ENCODE results near the gene SLC1A2.

Gene SLC1A2

GRCh38 chr11:35348898-35349687 lies 70.3 kb downstream of the SLC1A2 start:
- DNase-seq (ENCODE audit: low read depth), result no peak

- DNase-seq (ENCODE audit: low read depth), result no peak
Observed at GRCh38 chr11:35347921-35348331, 71.4 kb downstream of the SLC1A2 start.

GRCh38 chr11:35347173-35347878 lies 72.0 kb downstream of the SLC1A2 start:
- no peak for DNase-seq (ENCODE audit: low read depth)

- DNase-seq (ENCODE audit: low read depth), result no peak
Observed at GRCh38 chr11:35346472-35347156, 72.7 kb downstream of the SLC1A2 start.

- DNase-seq (ENCODE audit: low read depth), result no peak
Observed at GRCh38 chr11:35344681-35345574, 74.4 kb downstream of the SLC1A2 start.

- no peak for DNase-seq (ENCODE audit: low read depth)
Observed at GRCh38 chr11:35343033-35343598, 76.2 kb downstream of the SLC1A2 start.

- DNase-seq (ENCODE audit: low read depth), result no peak
Observed at GRCh38 chr11:35340715-35341114, 78.6 kb downstream of the SLC1A2 start.

DNA sequence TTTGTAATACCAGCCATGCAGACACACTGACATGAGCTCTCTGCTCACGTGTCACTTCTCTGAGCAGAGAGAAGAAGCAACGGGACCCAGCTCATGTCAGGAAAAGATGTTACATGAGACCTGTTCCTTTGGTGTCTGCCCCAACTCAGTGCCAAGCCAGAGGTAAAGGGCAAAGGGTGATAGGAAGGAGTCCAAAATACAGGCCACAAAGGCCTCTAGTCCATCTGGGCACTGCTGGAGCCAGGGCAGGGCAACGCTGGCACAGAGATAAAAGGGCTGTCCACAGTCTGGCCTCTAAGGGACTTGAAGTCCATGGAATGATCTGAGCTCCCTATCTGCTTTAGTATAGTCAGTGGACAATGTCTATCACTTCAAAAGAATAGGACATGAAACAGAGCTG lies 79.3 kb downstream of the SLC1A2 start:
- DNase-seq (ENCODE audit: low read depth), result no peak

- DNase-seq (ENCODE audit: low read depth), result no peak
Observed at GRCh38 chr11:35338921-35339320, 80.4 kb downstream of the SLC1A2 start.

GRCh38 chr11:35337914-35338305 lies 81.4 kb downstream of the SLC1A2 start:
- no peak for DNase-seq (ENCODE audit: low read depth)

GRCh38 chr11:35337136-35337913 lies 82.0 kb downstream of the SLC1A2 start:
- DNase-seq (ENCODE audit: low read depth), result no peak

- DNase-seq (ENCODE audit: low read depth), result no peak
Observed at GRCh38 chr11:35336726-35337125, 82.6 kb downstream of the SLC1A2 start.

DNA sequence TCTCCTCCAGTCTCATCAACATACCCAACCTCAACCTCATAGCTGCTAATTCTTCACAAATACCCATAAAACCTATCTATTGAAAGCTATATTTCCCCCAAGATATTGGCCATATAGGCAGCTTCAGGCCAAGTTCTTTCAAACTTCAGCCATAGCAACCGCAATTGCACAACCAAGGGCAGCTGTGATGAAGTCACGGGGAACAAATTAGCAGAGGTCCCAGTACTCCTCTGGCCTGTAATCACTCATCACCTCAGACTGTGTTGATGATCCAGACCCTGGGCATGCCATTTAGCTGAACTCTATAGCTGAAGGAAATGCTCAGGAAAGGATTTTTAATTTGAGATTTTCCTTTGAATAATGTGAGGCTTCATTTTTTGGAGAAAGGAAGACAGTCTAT lies 84.1 kb downstream of the SLC1A2 start:
- DNase-seq (ENCODE audit: low read depth), result no peak

DNA sequence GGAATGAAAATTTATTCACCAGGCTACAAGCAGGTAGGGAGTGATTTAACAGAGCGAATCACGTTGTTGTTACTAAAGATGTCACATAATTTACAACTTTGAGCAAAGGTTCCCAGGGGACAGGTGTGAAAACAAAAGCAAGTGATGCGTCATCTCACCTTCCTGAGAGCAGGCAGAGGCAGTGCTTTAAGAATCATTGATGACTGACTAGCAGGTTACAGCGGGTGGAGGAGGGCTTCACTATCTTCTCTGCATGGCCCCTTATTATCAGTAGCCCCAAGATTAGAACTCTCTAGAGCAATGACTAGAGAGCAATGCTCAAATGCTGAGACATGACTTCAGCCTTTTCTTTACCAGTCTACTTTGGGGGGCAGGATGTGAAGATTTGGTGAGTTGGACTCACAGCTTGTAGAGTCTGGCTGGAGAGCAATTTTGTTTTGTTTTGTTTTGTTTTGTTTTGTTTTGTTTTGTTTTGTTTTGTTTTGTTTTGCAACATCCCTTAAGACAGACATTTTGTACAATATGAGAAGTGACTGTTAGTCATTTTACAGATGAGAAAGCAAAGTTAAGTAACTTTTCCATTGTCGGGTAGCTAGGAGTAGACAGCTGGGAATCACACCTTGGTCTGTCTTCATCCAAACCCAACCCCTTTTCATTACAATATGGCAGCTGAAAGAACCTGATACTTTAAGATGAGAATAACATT lies 84.8 kb downstream of the SLC1A2 start:
- DNase-seq (ENCODE audit: low read depth), result no peak

- DNase-seq (ENCODE audit: low read depth), result no peak
Observed at GRCh38 chr11:35332524-35332923, 86.8 kb downstream of the SLC1A2 start.

DNA sequence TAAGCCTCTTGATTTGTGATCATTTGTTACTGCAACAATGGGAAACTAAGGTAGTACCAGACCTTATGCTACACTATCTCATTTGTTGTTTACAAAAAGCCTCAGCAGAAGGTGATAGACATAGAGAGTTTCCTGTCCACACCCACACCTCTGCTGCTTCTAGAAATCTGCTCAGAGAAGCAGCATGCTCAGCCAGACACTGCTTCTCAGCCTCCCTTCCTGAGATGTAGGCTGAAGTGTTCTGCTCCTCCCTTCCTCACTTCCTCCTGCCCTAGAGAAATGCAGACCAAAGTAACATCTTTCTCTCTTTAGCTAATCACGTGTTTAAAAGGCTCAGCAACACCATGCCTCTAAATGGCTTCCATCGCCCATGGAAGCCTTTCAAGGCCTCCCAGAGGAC lies 88.4 kb downstream of the SLC1A2 start:
- peak; percentile 22 for DNase-seq (ENCODE audit: low read depth)

GRCh38 chr11:35330156-35330889 lies 89.0 kb downstream of the SLC1A2 start:
- no peak for DNase-seq (ENCODE audit: low read depth)

GRCh38 chr11:35327829-35328228 lies 91.5 kb downstream of the SLC1A2 start:
- DNase-seq (ENCODE audit: low read depth), result no peak

GRCh38 chr11:35326266-35326879 lies 93.0 kb downstream of the SLC1A2 start:
- DNase-seq (ENCODE audit: low read depth), result no peak
